ENCODE results near the gene ST7.

GRCh38 chr7:117238472-117238871 lies 285.2 kb downstream of the ST7 start:
- TF ChIP-seq POLR2A (IDR thresholded peaks at IDR 0.05) (no peak), CTCF (IDR thresholded peaks at IDR 0.05) (no peak)

Data from tibial nerve (tissue), 3 donors.